ENCODE measurements around the gene EEPD1.
A peak's percentile ranks its signal among the peaks of the same experiment; 100 is the strongest.

The EEPD1 gene

DNA sequence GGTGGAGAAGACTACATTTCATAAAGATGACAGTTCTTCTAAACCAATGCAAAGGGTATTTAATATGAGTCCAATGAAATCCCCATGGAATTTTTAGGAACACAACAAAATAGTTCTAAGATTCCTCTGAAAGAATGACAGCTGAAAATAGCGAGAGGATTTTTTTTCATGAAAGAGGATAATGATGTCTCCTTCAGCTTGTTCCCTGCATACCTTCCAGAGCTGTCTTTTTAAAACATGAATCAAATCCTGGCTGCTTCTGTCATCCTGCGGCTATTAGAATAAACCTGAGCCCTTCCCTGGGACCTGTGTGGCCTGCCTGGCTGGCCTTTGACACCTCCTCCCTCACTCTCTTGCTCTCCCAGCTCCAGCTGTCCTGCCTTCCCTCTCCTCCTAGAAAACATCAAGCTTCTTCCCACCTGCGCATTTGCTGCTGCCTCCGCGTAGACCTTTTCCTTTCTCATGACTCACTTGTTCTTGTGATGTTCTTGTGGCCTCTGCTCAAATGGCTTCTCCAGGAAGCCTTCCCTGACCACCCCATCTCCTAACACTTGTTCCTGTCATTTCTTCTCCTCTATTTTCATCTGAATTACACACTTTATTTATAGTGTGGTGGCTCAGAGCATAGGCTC, 57.4 kb downstream of the EEPD1 start:
- Histone ChIP-seq H3K4me3 (ENCODE audit: low read length) (no peak overlapping the region), H3K27me3 (replicated peaks; ENCODE audit: control insufficient read depth, insufficient read depth, low read length) (no peaks in the 10 kb centered on the region), H3K36me3 (ENCODE audit: control insufficient read depth, insufficient read depth, low read length, severe bottlenecking) (no peaks in the 10 kb centered on the region), H3K9me3 (ENCODE audit: control insufficient read depth, low read length) (no peaks in the 10 kb centered on the region), H3K4me1 (ENCODE audit: control insufficient read depth, insufficient read depth, low read length) (peaks cover 49% of the 10 kb centered on the region), H3K9ac (ENCODE audit: low read length) (no peak overlapping the region)
- peak; percentile 23 for DNase-seq (ENCODE audit: low read depth)

DNA sequence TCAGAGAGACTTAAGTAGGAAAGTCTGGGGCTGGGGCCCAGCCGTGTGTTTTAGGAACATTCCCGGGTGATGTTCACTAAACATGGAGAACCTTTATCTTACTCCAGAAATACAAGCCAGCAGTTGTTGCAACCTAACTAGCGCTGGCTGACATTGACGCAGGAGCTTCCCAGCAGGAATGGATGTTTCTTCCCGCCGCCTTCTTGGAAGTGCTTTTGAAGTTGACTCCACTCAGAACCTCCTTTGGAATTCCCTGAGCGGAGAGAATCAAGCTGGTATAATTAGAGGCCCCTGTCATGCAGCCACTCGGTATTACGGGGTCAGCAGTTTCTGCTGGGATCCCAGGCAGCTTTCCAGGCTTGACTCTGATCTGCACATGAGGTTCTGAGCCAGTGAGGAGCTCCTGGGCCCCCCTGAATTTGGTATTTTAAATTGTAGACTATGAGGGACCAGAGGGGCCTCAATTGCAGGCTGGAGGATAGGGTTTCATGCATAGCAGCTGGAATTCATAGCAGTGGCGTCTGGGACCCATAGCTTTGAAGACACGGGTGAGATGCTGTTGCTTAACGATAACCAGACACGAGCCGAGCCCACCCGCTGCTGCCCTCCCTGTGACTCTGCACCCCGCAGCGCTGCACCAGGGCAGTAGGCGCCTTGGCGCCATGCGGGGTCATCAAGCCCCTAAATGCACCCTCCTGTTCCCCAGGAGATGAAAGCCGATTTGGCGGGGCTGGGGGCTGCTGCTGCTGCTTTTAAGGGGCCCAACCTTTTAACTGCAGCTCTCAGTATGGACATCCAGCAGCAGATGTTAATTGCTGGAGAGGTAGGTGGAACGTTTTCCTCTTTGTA, 61.8 kb downstream of the EEPD1 start:
- H3K27me3 ChIP-seq (replicated peaks; ENCODE audit: control insufficient read depth, insufficient read depth, low read length) = no peaks in the 10 kb centered on the region
- DNase-seq (ENCODE audit: low read depth) = no peak
- H3K4me3 ChIP-seq (ENCODE audit: low read length) = no peak overlapping the region
- no peak overlapping the region for H3K9ac ChIP-seq (ENCODE audit: low read length)
- H3K36me3 ChIP-seq (ENCODE audit: control insufficient read depth, insufficient read depth, low read length, severe bottlenecking) = no peaks in the 10 kb centered on the region
- no peaks in the 10 kb centered on the region for H3K9me3 ChIP-seq (ENCODE audit: control insufficient read depth, low read length)
- peaks cover 49% of the 10 kb centered on the region for H3K4me1 ChIP-seq (ENCODE audit: control insufficient read depth, insufficient read depth, low read length)

DNA sequence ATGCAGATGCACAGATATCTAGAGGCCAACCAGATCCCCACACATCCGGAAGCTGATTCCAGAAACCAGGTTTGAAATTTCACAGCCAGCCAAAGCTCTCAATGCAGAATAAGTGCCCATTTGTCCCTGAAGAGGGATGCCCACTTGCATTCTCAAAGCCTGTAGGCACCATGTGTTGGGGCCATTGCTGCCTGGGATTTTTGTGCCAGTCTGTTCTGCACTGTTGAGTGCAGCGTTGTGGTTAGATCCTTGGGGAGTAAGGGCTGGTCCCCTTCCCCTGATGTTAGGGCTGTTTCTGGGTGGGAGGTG, 62.4 kb downstream of the EEPD1 start:
- H3K9me3 ChIP-seq (ENCODE audit: control insufficient read depth, low read length) = no peaks in the 10 kb centered on the region
- no peaks in the 10 kb centered on the region for H3K27me3 ChIP-seq (replicated peaks; ENCODE audit: control insufficient read depth, insufficient read depth, low read length)
- no peak overlapping the region for H3K9ac ChIP-seq (ENCODE audit: low read length)
- DNase-seq (ENCODE audit: low read depth) = no peak
- no peak overlapping the region for H3K4me3 ChIP-seq (ENCODE audit: low read length)
- H3K36me3 ChIP-seq (ENCODE audit: control insufficient read depth, insufficient read depth, low read length, severe bottlenecking) = no peaks in the 10 kb centered on the region
- H3K4me1 ChIP-seq (ENCODE audit: control insufficient read depth, insufficient read depth, low read length) = peaks cover 44% of the 10 kb centered on the region

DNA sequence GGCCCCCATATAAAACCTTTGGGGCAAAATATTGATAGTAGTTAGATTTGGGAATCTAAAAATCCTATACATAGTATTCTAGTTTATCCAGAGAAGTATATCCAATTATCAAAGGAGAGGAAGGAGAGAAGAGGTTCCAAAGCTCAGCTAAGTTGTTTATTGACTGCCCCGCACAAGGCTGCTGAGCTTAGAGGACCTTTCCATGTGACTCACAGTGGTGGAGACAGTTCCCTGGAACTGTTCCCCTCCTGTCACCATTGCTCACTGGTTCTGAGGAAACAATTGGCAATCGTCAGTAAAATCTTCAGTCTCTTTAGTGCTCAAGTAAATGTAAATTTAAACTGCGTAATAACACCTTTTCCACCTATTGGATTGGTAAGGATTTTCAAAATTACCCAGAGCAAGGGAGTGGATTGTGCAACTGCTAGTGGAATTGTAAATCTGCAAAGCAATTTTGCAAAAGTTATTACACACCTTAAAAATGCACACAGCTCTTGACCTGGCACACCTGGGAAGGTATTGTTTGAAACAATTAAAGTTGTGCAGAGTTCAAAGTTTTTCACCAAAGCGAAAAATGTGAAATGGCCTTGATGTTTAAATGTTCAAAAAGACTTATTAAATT, 63.1 kb downstream of the EEPD1 start:
- Histone ChIP-seq H3K4me1 (ENCODE audit: control insufficient read depth, insufficient read depth, low read length) (peaks cover 39% of the 10 kb centered on the region), H3K9ac (ENCODE audit: low read length) (no peak overlapping the region), H3K36me3 (ENCODE audit: control insufficient read depth, insufficient read depth, low read length, severe bottlenecking) (no peaks in the 10 kb centered on the region), H3K4me3 (ENCODE audit: low read length) (peak overlapping the region; percentile 14), H3K27me3 (replicated peaks; ENCODE audit: control insufficient read depth, insufficient read depth, low read length) (no peaks in the 10 kb centered on the region), H3K9me3 (ENCODE audit: control insufficient read depth, low read length) (no peaks in the 10 kb centered on the region)
- DNase-seq (ENCODE audit: low read depth) = peak; percentile 25

DNA sequence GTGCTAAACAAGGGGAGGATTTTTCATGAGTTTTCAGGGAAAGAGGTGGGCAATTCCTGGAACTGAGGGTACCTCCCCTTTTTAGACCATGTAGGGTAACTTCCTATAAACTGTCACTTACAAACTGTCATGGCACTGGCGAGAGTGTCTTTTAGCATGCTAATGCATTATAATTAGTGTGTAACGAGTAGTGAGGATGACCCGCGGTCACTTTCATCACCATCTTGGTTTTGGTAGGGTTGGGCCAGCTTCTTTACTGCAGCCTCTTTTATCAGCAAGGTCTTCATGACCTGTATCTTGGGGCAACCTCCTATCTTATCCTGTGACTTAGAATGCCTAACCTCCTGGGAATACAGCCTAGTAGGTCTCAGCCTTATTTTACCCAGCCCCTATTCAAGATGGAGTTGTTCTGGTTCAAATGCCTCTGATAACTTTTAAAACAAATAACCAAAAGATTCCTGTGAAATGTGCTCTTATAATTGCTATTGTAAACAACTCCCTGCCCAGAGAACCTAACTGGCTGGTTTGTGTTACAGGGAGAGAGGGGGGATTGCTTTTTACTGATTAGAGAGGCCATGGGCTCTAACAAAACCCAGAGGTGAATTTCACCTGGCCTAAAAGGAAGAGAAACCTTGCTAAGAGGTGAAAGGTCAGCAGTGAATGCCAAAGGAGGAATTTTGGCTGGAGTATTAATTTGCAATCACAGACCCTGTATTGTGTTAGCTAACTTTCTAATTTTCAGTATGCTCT, 64.3 kb downstream of the EEPD1 start:
- Histone ChIP-seq H3K4me3 (ENCODE audit: low read length) (no peak overlapping the region), H3K27me3 (replicated peaks; ENCODE audit: control insufficient read depth, insufficient read depth, low read length) (no peaks in the 10 kb centered on the region), H3K9me3 (ENCODE audit: control insufficient read depth, low read length) (no peaks in the 10 kb centered on the region), H3K9ac (ENCODE audit: low read length) (no peak overlapping the region), H3K4me1 (ENCODE audit: control insufficient read depth, insufficient read depth, low read length) (peaks cover 35% of the 10 kb centered on the region), H3K36me3 (ENCODE audit: control insufficient read depth, insufficient read depth, low read length, severe bottlenecking) (no peaks in the 10 kb centered on the region)
- DNase-seq (ENCODE audit: low read depth) = no peak

DNA sequence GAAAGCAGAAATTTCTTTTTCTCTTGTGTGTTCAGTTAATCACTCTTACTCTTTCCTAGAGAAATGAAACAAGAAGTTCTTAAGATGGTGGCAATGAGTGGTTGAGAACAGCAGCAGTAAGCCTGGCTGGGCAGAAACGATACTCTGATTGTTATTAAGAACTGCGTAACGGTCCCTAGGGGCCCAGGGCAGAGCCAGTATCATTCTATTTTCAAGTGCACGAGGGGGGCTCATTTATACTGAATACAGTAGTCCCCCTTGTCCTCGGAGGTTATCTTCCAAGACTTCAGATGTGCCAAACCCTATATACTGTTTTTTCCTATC, 64.9 kb downstream of the EEPD1 start:
- no peaks in the 10 kb centered on the region for H3K9me3 ChIP-seq (ENCODE audit: control insufficient read depth, low read length)
- DNase-seq (ENCODE audit: low read depth) = no peak
- H3K4me3 ChIP-seq (ENCODE audit: low read length) = no peak overlapping the region
- H3K9ac ChIP-seq (ENCODE audit: low read length) = no peak overlapping the region
- no peaks in the 10 kb centered on the region for H3K27me3 ChIP-seq (replicated peaks; ENCODE audit: control insufficient read depth, insufficient read depth, low read length)
- peaks cover 35% of the 10 kb centered on the region for H3K4me1 ChIP-seq (ENCODE audit: control insufficient read depth, insufficient read depth, low read length)
- no peaks in the 10 kb centered on the region for H3K36me3 ChIP-seq (ENCODE audit: control insufficient read depth, insufficient read depth, low read length, severe bottlenecking)

DNA sequence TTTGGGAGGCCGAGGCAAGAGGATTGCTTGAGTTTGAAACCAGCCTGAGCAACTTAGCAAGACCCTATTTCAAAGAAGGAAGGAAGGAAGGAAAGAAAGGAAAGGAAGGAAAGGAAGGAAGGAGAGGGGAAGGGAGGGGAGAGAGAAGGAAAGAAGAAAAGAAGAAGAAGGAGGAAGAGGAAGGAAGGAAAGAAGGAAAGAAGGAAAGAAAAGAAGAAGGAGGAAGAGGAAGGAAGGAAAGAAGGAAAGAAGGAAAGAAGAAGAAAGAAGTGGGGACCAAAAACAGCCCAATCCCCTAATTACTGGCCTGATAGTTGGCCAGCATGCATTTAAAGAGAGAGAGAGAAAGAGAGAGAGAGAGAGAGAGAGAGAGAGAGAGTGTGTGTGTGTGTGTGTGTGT, 66.4 kb downstream of the EEPD1 start:
- peaks cover 32% of the 10 kb centered on the region for H3K4me1 ChIP-seq (ENCODE audit: control insufficient read depth, insufficient read depth, low read length)
- H3K27me3 ChIP-seq (replicated peaks; ENCODE audit: control insufficient read depth, insufficient read depth, low read length) = no peaks in the 10 kb centered on the region
- H3K9me3 ChIP-seq (ENCODE audit: control insufficient read depth, low read length) = no peaks in the 10 kb centered on the region
- H3K9ac ChIP-seq (ENCODE audit: low read length) = no peak overlapping the region
- no peaks in the 10 kb centered on the region for H3K36me3 ChIP-seq (ENCODE audit: control insufficient read depth, insufficient read depth, low read length, severe bottlenecking)
- no peak for DNase-seq (ENCODE audit: low read depth)
- H3K4me3 ChIP-seq (ENCODE audit: low read length) = no peak overlapping the region

DNA sequence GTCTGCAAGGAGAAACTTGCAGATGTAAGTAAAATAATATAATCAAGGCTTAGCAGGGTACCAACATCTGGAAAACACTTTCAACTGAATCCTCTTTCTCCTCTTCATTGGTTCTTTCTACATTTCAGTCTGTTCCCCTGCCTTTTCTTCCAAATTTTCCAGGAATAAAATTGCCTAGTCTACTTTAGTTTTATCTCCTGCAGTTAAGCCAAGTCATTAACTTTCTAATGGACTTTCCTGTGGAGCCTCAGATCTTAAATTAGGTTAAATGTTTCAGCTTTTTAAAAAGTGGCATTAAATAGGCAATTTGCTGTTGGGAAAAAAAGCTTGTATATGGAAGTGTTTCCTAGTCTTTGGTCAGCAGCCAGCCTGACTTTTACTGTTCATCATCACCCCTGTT, 70.8 kb downstream of the EEPD1 start:
- no peak for DNase-seq (ENCODE audit: low read depth)
- Histone ChIP-seq H3K27me3 (replicated peaks; ENCODE audit: control insufficient read depth, insufficient read depth, low read length) (no peaks in the 10 kb centered on the region), H3K4me1 (ENCODE audit: control insufficient read depth, insufficient read depth, low read length) (peaks cover 13% of the 10 kb centered on the region), H3K36me3 (ENCODE audit: control insufficient read depth, insufficient read depth, low read length, severe bottlenecking) (no peaks in the 10 kb centered on the region), H3K9me3 (ENCODE audit: control insufficient read depth, low read length) (no peaks in the 10 kb centered on the region), H3K4me3 (ENCODE audit: low read length) (no peak overlapping the region), H3K9ac (ENCODE audit: low read length) (no peak overlapping the region)

DNA sequence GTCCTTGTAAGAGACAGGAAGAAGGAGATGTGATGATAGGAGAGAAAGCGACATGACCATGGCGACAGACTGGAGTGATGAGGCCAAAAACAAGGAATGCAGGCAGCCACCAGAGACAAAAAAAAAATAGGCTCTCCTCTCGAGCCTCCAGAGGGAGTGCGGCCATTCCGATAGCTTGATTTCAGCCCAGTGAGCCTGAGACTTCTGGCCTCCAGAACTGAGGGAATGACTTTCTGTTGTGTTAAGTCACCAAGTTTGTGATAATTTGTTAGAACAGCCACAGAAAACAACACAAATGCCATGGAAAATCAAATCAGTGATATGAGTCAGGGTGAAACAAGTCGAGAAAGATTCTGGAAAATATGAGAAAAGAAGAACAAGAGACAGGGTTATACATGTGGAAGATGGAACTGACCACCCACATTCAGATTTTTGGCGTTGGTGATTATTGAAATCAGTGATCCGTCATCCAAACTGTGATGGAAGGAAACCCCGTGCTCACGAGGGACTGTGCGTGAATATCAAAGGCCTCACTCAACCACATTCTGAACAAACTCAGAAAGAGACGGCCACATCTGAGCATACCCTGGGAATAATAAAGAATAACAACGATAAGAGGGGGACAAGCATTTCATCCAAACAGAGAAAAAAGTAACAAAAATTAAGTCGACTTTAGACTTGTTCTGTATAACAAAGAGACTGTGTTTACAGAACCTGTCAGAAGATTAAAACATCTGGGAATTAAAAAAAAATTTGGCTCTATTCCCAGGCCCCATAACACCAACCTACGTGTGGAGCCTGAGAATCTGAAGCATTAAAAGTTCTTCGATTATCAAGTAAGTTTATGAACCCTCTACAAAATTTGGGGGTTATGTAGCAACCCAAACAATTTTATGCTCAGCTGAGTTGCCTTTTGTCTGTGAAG, 72.1 kb downstream of the EEPD1 start:
- H3K9ac ChIP-seq (ENCODE audit: low read length) = no peak overlapping the region

DNA sequence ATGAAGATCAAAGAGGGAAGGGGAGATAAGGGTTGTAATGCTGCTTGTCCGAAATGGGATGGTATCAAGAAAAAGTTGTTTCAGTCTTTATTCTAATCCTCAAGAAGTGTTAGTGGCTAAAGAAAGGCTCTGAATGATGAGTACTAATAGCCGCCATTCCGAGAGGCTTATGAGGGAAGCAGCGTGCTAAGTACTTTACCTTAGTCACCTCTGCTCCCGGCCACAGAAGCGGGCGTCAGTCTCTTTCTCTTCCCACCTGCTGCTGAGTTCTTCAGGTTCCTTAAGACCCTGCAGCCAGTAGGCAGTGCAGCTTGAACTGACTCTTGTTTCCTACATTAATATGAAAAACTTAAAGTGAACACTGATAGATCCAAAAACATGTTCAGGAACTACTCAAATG, 73.1 kb downstream of the EEPD1 start:
- DNase-seq (ENCODE audit: low read depth) = no peak
- no peaks in the 10 kb centered on the region for H3K9me3 ChIP-seq (ENCODE audit: control insufficient read depth, low read length)
- H3K4me3 ChIP-seq (ENCODE audit: low read length) = no peak overlapping the region
- H3K9ac ChIP-seq (ENCODE audit: low read length) = no peak overlapping the region
- no peaks in the 10 kb centered on the region for H3K36me3 ChIP-seq (ENCODE audit: control insufficient read depth, insufficient read depth, low read length, severe bottlenecking)
- H3K4me1 ChIP-seq (ENCODE audit: control insufficient read depth, insufficient read depth, low read length) = peaks cover 13% of the 10 kb centered on the region
- no peaks in the 10 kb centered on the region for H3K27me3 ChIP-seq (replicated peaks; ENCODE audit: control insufficient read depth, insufficient read depth, low read length)

More for the DNA sequence above, 72.1 kb downstream of the EEPD1 start:
- DNase-seq (ENCODE audit: low read depth) = no peak
- Histone ChIP-seq H3K4me1 (ENCODE audit: control insufficient read depth, insufficient read depth, low read length) (peaks cover 13% of the 10 kb centered on the region), H3K27me3 (replicated peaks; ENCODE audit: control insufficient read depth, insufficient read depth, low read length) (no peaks in the 10 kb centered on the region), H3K9me3 (ENCODE audit: control insufficient read depth, low read length) (no peaks in the 10 kb centered on the region), H3K4me3 (ENCODE audit: low read length) (no peak overlapping the region), H3K36me3 (ENCODE audit: control insufficient read depth, insufficient read depth, low read length, severe bottlenecking) (no peaks in the 10 kb centered on the region)
